Amniotic stem cell (primary cell): Measurements from ENCODE around the gene NTHL1.

Experiments used
- DNase-seq: peaks from one replicate; lab custom pipeline; 2025; lab: John Stamatoyannopoulos, UW

The NTHL1 gene

DNA sequence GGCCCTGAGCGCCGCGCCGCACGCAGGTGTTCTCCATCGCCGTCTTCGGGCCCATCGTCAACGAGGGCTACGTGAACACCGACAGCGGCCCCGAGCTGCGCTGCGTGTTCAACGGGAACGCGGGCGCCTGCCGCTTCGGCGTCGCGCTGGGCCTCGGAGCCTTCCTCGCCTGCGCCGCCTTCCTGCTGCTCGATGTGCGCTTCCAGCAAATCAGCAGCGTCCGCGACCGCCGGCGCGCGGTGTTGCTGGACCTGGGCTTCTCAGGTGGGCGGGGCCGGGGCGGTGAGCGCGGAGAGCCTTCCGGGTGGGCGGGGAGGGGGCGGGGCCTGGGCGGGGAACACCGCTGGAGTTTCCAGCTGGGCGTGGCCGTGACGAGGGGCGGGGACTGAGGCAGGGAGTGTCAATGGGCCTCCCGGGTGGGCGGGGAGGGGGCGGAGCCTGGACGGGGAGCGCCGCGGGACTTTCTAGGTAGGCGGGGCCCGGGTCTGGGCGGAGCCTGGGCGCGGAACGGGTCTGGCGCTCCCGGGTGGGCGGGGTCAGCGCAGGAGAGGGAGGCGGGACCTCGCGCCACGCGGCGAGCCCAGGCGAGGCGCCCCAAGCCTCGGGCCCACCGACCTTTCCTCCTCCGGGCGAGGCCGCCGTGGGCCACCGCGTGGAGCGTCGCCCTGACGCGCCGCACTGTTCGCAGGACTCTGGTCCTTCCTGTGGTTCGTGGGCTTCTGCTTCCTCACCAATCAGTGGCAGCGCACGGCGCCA, 55.5 kb downstream of the NTHL1 start:
- DNase-seq, result peak; percentile 88

DNA sequence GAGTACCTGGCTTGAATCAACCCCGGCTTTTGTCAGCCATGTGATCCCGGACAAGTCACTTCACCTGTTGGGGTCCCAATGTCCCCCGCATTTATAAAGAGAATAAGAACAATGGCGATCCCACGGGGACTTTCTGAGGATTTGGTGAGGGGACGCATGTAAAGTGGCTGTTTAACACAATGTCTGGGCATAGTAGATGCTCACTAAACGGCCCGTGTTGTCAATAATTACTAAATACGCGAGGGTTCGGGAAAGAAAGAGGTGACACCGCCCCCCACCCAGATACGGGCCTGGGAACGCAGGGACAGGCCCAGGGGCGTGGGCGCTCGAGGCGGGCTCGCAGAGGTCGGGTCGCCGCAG, 56.1 kb downstream of the NTHL1 start:
- DNase-seq, result no peak

- no peak for DNase-seq
Observed at GRCh38 chr16:1991135-1991551, 56.5 kb downstream of the NTHL1 start.

DNA sequence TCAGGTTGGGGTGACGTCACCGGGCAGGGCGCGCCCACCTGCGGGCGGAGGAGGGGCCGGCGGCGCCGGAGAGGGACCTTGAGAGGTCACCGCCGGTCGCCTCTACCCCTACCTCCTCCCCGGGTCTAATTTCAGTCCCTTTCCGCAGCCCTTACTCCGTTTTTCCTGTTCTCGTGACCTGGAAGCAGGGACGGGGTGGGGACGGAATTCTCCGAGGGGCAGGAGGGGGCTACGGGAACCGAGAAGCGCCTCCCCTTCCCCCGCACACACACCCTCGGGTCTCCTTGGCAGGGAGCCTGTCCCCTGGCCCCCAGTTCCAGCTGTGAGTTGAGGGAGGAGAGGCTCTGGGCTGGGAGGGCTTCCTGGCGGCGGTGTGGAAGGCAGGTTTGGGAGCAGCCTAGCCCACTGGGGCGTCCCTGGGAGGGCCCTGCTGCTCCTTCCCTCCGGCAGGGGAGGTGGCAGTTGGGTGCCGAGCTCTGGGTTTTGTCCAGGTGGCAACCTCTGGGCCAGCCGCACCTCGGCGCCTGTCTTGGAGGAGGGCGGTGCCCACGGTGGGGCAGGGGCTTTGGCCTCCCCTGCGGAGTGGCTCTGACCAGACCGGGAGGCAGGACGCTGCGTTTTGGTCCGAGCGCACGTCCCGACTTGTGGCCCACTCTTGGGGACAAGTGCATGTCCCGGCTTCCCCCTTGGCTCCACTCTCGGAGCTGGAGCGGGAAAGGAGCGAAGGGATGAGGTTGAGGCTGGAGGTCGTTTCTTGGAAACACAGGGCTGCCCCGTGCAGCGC, 57.1 kb downstream of the NTHL1 start:
- DNase-seq, result no peak

GRCh38 chr16:1990101-1990350, 57.6 kb downstream of the NTHL1 start:
- DNase-seq, result no peak
